Right cardiac atrium (tissue), 5 donors: ENCODE results near the gene CDH11. TPM values are rescaled to one million over a fixed set of nuclear protein-coding genes. Genes with fewer than 3 reads are reported as not detected.

Experiments used
- ATAC-seq, 2 donors: fragments of 200-7000 bp; cut with Tn5 transposase; one replicate each; pipeline versions ENCODE4 v1.8.0 to v1.9.1; 2020; ENCODE audit warnings: moderate library complexity in 2 of 2, mild to moderate bottlenecking in 1 of 2
- DNase-seq, 3 donors: peaks; one replicate each; pipeline ENCODE4 v3.0.0-alpha.2; 2020
- H3K27ac ChIP-seq: one replicate; pipeline ENCODE4 v1.5.1; 2013; ENCODE audit warnings: mild to moderate bottlenecking, low read length, control low read depth, moderate library complexity
- H3K27me3 ChIP-seq: one replicate; pipeline ENCODE4 v1.6.1; 2013; ENCODE audit not compliant: control insufficient read depth, insufficient read depth
- H3K4me1 ChIP-seq: one replicate; pipeline ENCODE4 v1.6.1; 2013; ENCODE audit warnings: low read length; ENCODE audit not compliant: control insufficient read depth, insufficient read depth
- H3K4me3 ChIP-seq: one replicate; pipeline ENCODE4 v1.5.1; 2013; ENCODE audit warnings: low read length, control low read depth
- H3K9me3 ChIP-seq: one replicate; pipeline ENCODE4 v1.6.1; 2013; ENCODE audit warnings: low read length; ENCODE audit not compliant: control insufficient read depth
- WGBS: extraction: QIAGEN DNeasy Blood & Tissue Kit; methylation state at CpG from one replicate; pipeline ENCODE4 v1.1.7; 2013; 5-methylcytosine and 5-hydroxymethylcytosine counted together
- intact Hi-C, 4 donors: fragments of 100-400 bp; cut with DNase I; formaldehyde crosslinking; loops; one replicate each; pipeline versions ENCODE4 v1.11.0 to v1.14.0; 2022 to 2023
- polyA plus RNA-seq: library from polyadenylated mRNA; stranded (reverse); fragments of 200-250 nt; gene quantifications from one replicate; pipeline ENCODE4 v1.2.3, GENCODE V29; 2013
- total RNA-seq, 4 donors: library from RNA; stranded (reverse); fragmentation: NEBNext Ultra II Directional; extraction: Animal tissue kit (Norgen Biotek cat#: 25700); gene quantifications; one replicate each; pipeline ENCODE4 v1.2.1, GENCODE V29; 2021
- donor health status: healthy with polysubstance abuse.
- donor health status: DM: no; HTN: yes; CAD: no.
- donor health status: DM: no; HTN: no; CAD: no.
- donor health status: DM: no; HTN: yes; CAD: no; lungs with severe emphysema.
- donor health status: DM: yes; HTN: yes; CAD: no.

The CDH11 gene
- total and polyA plus RNA-seq, 5 donors, result 2.2 to 36.9 (median 25.8) TPM

DNA sequence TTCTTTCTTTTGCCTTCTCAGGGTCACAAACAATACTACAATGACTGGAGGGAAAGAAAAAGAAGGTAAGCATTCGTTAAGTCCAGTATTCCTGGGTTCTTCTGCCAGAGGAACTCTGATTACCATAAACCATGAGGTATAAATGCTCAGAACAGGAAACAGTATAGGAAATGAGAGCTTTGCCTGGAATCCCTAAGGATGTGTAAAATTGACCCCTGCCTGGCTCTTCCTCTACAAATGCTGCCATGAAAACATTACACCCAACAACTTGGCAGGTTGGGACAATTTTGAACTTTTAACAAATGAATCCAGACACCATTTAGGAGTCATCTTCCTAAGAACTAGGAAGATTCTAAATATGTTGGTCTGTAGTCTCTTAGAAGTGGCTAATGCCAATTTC, 173.8 kb downstream of the CDH11 start:
- 76% methylated on average over 1 of the region's 1 CpG for WGBS
- intact Hi-C loops, result no loop called here

GRCh38 chr16:64947651-64948050, 174.2 kb downstream of the CDH11 start:
- intact Hi-C loops, result no loop called here
- ATAC-seq (no peak), DNase-seq (no peak)
- Histone ChIP-seq H3K4me1 (no peaks in the 10 kb centered on the region), H3K4me3 (no peak overlapping the region), H3K9me3 (no peaks in the 10 kb centered on the region), H3K27ac (no peak overlapping the region), H3K27me3 (no peaks in the 10 kb centered on the region)
- 86% methylated on average over 12 of the region's 12 CpGs for WGBS

More for the DNA sequence above, 173.8 kb downstream of the CDH11 start:
- Histone ChIP-seq H3K27ac (no peak overlapping the region), H3K4me3 (no peak overlapping the region), H3K9me3 (no peaks in the 10 kb centered on the region), H3K27me3 (no peaks in the 10 kb centered on the region), H3K4me1 (no peaks in the 10 kb centered on the region)
- DNase-seq (no peak), ATAC-seq (peak in 1 of 2 donors; percentile 39)

- ATAC-seq (peak; percentile 64 to 70), DNase-seq (peak in 2 of 3 donors; percentile 20 to 50)
- Histone ChIP-seq H3K27me3 (no peaks in the 10 kb centered on the region), H3K4me1 (no peaks in the 10 kb centered on the region), H3K4me3 (no peak overlapping the region), H3K9me3 (no peaks in the 10 kb centered on the region), H3K27ac (no peak overlapping the region)
- 21% methylated on average over 2 of the region's 2 CpGs for WGBS
- intact Hi-C loops, result no loop called here
Measured at GRCh38 chr16:64933885-64934284, 188.0 kb downstream of the CDH11 start.

GRCh38 chr16:64926476-64926875, 195.4 kb downstream of the CDH11 start:
- intact Hi-C loops, result no loop called here
- Histone ChIP-seq H3K27me3 (no peaks in the 10 kb centered on the region), H3K27ac (no peak overlapping the region), H3K9me3 (no peaks in the 10 kb centered on the region), H3K4me1 (no peaks in the 10 kb centered on the region), H3K4me3 (no peak overlapping the region)
- ATAC-seq (no peak), DNase-seq (no peak)
- WGBS, result 90% methylated on average over 4 of the region's 4 CpGs

- no peak for ATAC-seq
Measured at GRCh38 chr16:64925166-64925565, 196.7 kb downstream of the CDH11 start.

DNA sequence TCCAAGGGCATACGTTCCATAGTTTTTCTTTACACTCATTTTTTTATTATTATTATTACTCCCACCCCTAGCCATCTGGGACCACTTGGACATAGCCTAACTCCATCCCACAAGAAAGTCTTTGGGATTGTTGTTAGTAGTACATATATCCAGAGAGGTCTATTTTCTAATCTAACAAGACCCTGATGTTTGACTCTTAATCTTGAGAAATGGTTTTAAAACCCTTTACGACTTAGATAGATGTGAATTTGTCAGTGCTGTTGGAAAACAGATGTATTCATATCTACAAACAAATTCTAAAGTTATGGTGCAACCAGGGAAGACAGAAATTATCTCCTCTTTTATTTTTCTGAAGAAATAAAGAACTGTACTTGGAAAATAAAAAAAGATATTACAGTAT, 197.8 kb downstream of the CDH11 start:
- WGBS, result 77% methylated on average over 2 of the region's 2 CpGs
- Histone ChIP-seq H3K27ac (no peak overlapping the region), H3K4me1 (no peaks in the 10 kb centered on the region), H3K4me3 (no peak overlapping the region), H3K9me3 (no peaks in the 10 kb centered on the region), H3K27me3 (no peaks in the 10 kb centered on the region)
- intact Hi-C loops, result no loop called here
- no peak for DNase-seq
- ATAC-seq, result no peak

More at GRCh38 chr16:64925166-64925565, 196.7 kb downstream of the CDH11 start:
- DNase-seq, result no peak
- Histone ChIP-seq H3K4me1 (no peaks in the 10 kb centered on the region), H3K4me3 (no peak overlapping the region), H3K9me3 (no peaks in the 10 kb centered on the region), H3K27ac (no peak overlapping the region), H3K27me3 (no peaks in the 10 kb centered on the region)
- intact Hi-C loops, result no loop called here

DNA sequence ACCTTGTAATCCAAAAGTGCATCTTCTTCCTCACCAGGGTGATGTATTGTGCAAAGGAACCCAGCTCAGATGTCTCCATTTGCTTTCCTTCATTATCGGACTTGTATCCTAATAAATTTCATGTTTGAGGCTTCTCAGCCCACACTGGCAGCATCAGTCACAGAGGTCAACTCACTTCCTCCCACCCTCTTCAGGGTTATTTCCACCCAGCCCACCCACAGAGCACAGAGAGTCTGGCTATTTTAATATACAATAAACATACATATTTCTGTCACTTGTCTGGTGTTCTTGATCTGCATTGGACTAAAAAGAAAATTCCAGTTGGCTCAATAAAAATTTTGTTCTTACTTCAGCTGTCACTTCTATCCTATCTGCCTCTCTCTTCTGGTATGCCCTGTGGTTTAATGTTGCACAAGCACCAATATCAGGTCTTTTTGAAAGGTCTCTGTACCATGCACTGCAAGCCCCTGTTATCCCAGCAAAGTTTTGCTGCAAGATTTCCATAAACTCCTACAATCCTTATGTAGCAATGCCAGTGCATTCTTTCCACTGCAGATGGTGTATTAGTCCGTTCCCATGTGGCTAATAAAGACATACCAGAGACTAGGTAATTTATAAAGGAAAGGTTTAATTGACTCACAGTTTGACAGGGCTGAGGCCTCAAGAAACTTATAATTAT, 201.8 kb downstream of the CDH11 start:
- no peak for ATAC-seq
- WGBS, result 73% methylated on average over 2 of the region's 2 CpGs

DNA sequence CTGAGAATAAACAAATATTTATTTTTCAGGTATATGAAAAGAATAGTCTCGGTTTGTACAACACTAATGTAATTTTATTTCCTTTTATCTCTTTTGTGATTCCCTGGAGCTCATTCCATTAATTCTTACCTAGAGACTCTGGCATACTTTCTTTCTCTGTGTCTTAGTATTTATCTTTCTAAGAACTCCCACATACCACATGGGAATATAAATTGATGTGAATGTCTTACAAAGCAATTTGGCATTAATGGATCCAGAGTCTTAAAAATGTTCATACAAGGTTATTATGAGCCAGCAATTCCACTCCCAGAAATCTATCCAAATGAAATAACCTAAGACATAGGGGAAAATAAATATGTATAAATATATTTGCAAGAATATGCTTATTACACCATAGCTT, 202.7 kb downstream of the CDH11 start:
- H3K4me1 ChIP-seq, result no peaks in the 10 kb centered on the region
- no peak overlapping the region for H3K4me3 ChIP-seq
- H3K9me3 ChIP-seq, result no peaks in the 10 kb centered on the region
- no peak for ATAC-seq
- WGBS, result 71% methylated on average over 1 of the region's 1 CpG
- DNase-seq, result no peak
- intact Hi-C loops, result no loop called here
- no peaks in the 10 kb centered on the region for H3K27me3 ChIP-seq
- no peak overlapping the region for H3K27ac ChIP-seq

More for the DNA sequence above, 201.8 kb downstream of the CDH11 start:
- intact Hi-C loops, result no loop called here
- Histone ChIP-seq H3K4me1 (no peaks in the 10 kb centered on the region), H3K27me3 (no peaks in the 10 kb centered on the region), H3K9me3 (no peaks in the 10 kb centered on the region), H3K4me3 (no peak overlapping the region), H3K27ac (no peak overlapping the region)
- no peak for DNase-seq

DNA sequence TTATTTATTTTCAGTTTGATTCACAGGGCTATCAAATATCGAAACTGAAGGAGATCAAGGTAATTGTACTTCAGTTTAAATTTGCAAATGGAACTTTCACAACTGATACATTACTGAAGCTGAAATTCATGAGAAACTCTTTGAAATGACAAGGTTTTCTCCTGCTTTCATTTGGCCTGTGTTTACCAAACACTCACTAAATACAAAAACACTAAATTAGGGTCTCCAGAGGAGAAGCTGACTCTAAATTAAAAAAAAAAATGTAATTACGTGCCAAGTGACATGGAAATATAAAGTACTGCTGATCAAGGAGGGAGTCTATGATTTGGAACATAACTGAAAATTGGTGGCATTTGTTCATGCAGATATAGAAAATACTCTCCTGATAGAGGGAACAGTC, 205.8 kb downstream of the CDH11 start:
- Histone ChIP-seq H3K27ac (no peak overlapping the region), H3K9me3 (no peaks in the 10 kb centered on the region), H3K4me1 (no peaks in the 10 kb centered on the region), H3K27me3 (no peaks in the 10 kb centered on the region), H3K4me3 (no peak overlapping the region)
- ATAC-seq (no peak), DNase-seq (no peak)
- WGBS, result 83% methylated on average over 2 of the region's 2 CpGs
- intact Hi-C loops, result no loop called here

GRCh38 chr16:64910356-64910755, 211.5 kb downstream of the CDH11 start:
- DNase-seq (peak; percentile 53 to 62 (median 55)), ATAC-seq (peak; percentile 64 to 89)
- H3K4me3 ChIP-seq, result no peak overlapping the region
- H3K27me3 ChIP-seq, result no peaks in the 10 kb centered on the region
- intact Hi-C loops, result no loop called here
- 33% methylated on average over 6 of the region's 6 CpGs for WGBS
- H3K4me1 ChIP-seq, result peaks cover 4% of the 10 kb centered on the region
- H3K9me3 ChIP-seq, result no peaks in the 10 kb centered on the region
- H3K27ac ChIP-seq, result no peak overlapping the region

GRCh38 chr16:64907844-64908243, 214.0 kb downstream of the CDH11 start:
- Histone ChIP-seq H3K4me3 (no peak overlapping the region), H3K4me1 (peaks cover 4% of the 10 kb centered on the region), H3K9me3 (no peaks in the 10 kb centered on the region), H3K27ac (no peak overlapping the region), H3K27me3 (no peaks in the 10 kb centered on the region)
- intact Hi-C loops, result no loop called here
- ATAC-seq (peak; percentile 61 to 72), DNase-seq (peak in 1 of 3 donors; percentile 35)
- 27% methylated on average over 5 of the region's 5 CpGs for WGBS

DNA sequence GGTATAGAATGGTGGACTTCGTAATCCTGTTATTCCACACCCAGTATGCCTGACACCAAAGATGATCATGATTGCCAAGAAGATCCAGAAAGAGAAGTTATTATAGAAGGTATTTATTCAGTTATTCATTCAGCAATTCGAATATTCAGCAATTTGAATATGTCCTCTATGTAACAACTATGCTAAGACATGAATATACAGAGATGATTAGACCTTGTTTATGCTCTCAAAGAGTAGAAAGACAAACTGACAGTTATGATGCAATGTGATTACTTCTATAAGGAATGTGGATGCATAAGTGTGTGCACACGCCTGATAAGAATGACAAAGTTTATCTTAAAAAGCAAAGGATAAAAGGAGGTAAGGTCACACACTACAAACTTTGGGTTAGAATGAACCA, 218.1 kb downstream of the CDH11 start:
- peaks cover 4% of the 10 kb centered on the region for H3K4me1 ChIP-seq
- 80% methylated on average over 3 of the region's 3 CpGs for WGBS
- no peak overlapping the region for H3K27ac ChIP-seq
- ATAC-seq (no peak), DNase-seq (no peak)
- intact Hi-C loops, result no loop called here
- H3K9me3 ChIP-seq, result no peaks in the 10 kb centered on the region
- no peak overlapping the region for H3K4me3 ChIP-seq
- H3K27me3 ChIP-seq, result no peaks in the 10 kb centered on the region
